GM12878 (cell line): Measurements from ENCODE around the gene FAM177B. TPM values are rescaled to one million over a fixed set of nuclear protein-coding genes. Genes with fewer than 3 reads are reported as not detected.

ENCODE experiments used
- ZBTB11 ChIP-seq: fragments of 450-650 bp; formaldehyde crosslinking; IDR thresholded peaks from 2 replicates; pipeline ENCODE4 v1.5.0; 2022; ENCODE audit warnings: mild to moderate bottlenecking, missing genetic modification characterization
- polyA plus RNA-seq, 11 experiments: library from polyadenylated mRNA; depleted of rRNA in 4 of 11; unstranded in 6 of 11; stranded (reverse) in 5 of 11; fragments of >200 nt; fragmentation: Nextera tagmentation in 4 of 11; fragmentation: Illumina TruSeq in 1 of 11; extraction: Ambion mirVana in 4 of 11; extraction: Trizol in 1 of 11; gene quantifications; 1 replicate in 1 of 11; 2 replicates in 10 of 11; pipeline versions ENCODE4 v1.2.1 to v1.2.3, GENCODE V29; 2011 to 2016; ENCODE audit warnings: inconsistent platforms in 2 of 11, missing spikeins in 2 of 11, low read depth in 1 of 11
- total RNA-seq, 4 experiments: library from RNA; depleted of rRNA in 3 of 4; stranded (reverse); fragments of >200 nt in 3 of 4; fragmentation: Illumina TruSeq in 1 of 4; extraction: Trizol in 1 of 4; gene quantifications; 2 replicates each; pipeline versions ENCODE4 v1.2.1 to v1.2.3, GENCODE V29; 2013 to 2021
- TF ChIP-seq, protein P1 (sequence below): fragments of 450-650 bp; formaldehyde crosslinking; IDR thresholded peaks from 2 replicates; pipeline ENCODE4 v1.4.0; 2022; ENCODE audit warnings: mild to moderate bottlenecking, moderate library complexity

The FAM177B gene
- total and polyA plus RNA-seq, 10 of the 15 experiments (the other 5 are each of a cell fraction or from before 2014, with no cell fraction given), result 0.06 TPM; not detected in 9

GRCh38 chr1:222712253-222713090 is 24.5 kb upstream of the FAM177B start, which contains the start of the genes AIDA and BROX (continued):
- TF ChIP-seq, protein P1, sequence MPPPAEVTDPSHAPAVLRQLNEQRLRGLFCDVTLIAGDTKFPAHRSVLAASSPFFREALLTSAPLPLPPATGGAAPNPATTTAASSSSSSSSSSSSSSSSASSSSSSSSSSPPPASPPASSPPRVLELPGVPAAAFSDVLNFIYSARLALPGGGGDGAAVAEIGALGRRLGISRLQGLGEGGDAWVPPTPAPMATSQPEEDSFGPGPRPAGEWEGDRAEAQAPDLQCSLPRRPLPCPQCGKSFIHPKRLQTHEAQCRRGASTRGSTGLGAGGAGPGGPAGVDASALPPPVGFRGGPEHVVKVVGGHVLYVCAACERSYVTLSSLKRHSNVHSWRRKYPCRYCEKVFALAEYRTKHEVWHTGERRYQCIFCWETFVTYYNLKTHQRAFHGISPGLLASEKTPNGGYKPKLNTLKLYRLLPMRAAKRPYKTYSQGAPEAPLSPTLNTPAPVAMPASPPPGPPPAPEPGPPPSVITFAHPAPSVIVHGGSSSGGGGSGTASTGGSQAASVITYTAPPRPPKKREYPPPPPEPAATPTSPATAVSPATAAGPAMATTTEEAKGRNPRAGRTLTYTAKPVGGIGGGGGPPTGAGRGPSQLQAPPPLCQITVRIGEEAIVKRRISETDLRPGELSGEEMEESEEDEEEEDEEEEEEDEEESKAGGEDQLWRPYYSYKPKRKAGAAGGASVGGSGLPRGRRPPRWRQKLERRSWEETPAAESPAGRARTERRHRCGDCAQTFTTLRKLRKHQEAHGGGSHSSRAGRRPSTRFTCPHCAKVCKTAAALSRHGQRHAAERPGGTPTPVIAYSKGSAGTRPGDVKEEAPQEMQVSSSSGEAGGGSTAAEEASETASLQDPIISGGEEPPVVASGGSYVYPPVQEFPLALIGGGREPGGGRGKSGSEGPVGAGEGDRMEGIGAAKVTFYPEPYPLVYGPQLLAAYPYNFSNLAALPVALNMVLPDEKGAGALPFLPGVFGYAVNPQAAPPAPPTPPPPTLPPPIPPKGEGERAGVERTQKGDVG, result peak; percentile 84
- peak; percentile 66 for TF ChIP-seq ZBTB11 (CRISPR knock-in tag)
